Retinal pigment epithelial cell (primary cell): ENCODE results near the gene SLC24A5.

Experiments used
- DNase-seq: peaks from one replicate; pipeline ENCODE4 v3.0.0-alpha.2; 2010; ENCODE audit warnings: low read depth
- H3K4me3 ChIP-seq: 2 replicates; pipeline ENCODE4 v1.5.1; 2011; ENCODE audit warnings: mild to moderate bottlenecking, low read length, control low read depth, moderate library complexity
- TF ChIP-seq, protein P1 (sequence below): conservative IDR thresholded peaks from 2 replicates; pipeline ENCODE4 v1.5.1; 2011; ENCODE audit warnings: low read depth, low read length, control low read depth, inconsistent platforms

SLC24A5 gene

DNA sequence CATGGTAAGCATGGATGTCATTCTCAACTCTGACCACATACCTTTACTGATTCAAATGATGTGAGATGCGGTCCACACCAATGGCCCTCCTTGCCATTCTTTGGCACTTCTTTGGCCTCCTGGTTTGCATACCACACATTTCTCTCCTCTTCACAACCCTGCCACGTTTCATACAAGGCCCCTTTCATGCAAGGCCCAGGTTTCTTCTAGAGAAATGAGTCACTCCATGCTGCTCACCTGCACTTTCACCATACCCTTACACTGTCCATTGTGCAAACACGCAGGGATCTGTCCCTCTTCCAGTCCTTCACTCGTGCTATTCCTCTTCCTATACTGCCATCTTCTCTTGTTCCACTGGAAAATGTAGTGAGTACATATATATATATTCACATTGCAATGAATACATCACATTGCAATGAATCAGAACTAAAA lies 24.4 kb upstream of the SLC24A5 start:
- DNase-seq, result no peak
- TF ChIP-seq, protein P1, sequence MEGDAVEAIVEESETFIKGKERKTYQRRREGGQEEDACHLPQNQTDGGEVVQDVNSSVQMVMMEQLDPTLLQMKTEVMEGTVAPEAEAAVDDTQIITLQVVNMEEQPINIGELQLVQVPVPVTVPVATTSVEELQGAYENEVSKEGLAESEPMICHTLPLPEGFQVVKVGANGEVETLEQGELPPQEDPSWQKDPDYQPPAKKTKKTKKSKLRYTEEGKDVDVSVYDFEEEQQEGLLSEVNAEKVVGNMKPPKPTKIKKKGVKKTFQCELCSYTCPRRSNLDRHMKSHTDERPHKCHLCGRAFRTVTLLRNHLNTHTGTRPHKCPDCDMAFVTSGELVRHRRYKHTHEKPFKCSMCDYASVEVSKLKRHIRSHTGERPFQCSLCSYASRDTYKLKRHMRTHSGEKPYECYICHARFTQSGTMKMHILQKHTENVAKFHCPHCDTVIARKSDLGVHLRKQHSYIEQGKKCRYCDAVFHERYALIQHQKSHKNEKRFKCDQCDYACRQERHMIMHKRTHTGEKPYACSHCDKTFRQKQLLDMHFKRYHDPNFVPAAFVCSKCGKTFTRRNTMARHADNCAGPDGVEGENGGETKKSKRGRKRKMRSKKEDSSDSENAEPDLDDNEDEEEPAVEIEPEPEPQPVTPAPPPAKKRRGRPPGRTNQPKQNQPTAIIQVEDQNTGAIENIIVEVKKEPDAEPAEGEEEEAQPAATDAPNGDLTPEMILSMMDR, result no peak
- H3K4me3 ChIP-seq, result no peak overlapping the region

DNA sequence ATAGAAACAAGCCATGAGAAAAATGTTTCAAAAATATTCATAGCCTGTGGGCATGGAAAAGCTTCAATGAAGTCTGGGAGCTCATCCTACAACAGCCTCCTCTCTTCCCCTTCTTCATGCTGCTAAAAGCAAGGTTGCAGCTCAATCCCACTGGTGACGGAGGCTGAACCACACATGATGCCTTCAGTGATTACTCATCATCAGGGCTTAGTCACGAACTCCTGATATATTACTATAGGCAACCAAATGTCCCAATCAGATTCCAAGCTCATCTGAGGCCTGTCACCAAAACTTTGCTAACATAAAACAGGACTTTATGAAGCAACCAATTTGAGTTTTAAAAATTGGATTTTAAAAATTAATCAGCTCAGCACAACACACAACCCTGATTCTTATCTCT lies 24.0 kb upstream of the SLC24A5 start:
- TF ChIP-seq, protein P1, result no peak
- peak; percentile 56 for DNase-seq
- no peak overlapping the region for H3K4me3 ChIP-seq

DNA sequence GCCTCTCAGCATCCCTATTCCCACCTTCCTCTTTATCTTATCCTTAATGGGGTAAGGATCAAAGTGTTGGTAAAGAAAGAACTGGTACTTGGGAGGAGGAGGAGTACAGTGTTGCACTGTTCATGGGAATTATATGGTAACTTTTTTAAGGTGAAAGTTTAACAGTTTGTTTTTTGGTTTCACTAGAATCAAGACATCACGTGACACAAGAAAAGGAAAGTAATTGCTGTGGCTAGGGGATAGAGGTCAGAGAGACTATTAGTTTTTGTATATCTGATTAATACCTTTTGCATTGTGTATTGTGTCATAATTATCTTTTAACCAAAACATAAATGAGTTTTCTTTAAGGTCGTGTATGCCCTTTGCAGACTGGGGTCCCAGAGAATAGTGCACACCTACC lies 23.5 kb upstream of the SLC24A5 start:
- DNase-seq, result no peak
- TF ChIP-seq, protein P1, result no peak
- H3K4me3 ChIP-seq, result no peak overlapping the region

DNA sequence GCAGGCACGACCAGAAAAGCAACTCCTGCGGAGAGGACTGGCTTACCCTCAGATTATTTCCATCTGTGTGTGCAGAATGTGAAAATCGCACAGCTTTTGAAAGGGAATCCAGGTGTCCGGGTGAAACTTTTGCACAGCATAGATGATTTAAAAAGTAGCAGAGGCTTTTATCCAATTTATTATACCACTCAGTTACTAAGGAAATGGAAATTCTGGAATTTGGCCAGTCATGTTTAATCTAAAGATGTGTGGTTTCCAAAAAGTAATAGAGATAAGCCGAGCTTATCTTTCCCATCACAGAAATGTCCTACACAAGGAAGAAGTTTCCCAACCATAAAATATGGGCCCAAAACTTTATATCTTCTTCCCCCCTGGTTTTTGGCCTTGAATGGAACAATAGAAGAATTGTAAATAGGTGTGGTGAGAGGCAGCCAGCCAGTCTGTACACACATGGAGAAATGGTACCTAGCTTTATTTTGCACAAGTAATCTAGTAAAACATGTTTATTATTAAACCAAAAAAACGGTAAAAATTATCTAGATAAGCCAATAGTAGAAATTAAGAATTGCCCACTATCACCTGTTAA lies 19.3 kb upstream of the SLC24A5 start:
- DNase-seq, result no peak
- H3K4me3 ChIP-seq, result no peak overlapping the region
- TF ChIP-seq, protein P1, result no peak

DNA sequence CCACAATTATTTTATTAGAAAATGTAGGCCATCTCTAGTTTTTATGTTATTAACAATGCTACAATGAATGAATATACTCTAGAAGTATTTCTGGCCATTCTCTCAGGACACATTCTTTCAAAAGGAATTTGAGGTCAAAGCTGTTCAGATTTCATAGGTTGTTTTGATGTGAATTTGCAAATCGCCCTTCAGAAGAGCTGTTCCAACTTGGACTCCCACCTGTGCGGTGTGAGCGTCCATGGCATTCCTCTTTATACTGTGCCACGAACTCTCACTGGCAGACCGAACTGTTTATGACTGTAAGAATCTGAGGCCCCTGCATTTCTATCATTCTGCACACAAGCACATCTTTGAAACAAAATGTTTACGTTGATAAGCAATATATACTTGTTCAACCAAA lies 18.6 kb upstream of the SLC24A5 start:
- TF ChIP-seq, protein P1, result no peak
- no peak overlapping the region for H3K4me3 ChIP-seq
- DNase-seq, result no peak

DNA sequence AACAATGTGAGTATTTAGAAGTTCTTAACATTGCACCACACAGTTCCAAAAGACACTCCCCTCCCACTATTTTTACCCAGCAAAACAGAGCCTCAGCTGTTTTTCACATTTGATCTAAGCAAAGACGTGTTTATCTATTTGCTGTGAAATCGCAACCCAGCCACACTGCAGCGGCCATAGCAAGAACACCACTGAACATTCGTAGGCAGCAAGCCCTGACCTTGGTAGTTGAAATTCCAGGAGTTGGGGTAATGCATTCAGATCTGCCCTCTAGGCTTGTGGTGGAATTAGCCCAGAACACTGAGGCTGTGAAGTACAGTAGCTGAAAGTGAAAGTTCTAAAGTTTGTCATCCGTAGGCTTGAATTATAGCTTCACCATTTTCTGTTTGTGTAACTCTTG lies 17.1 kb upstream of the SLC24A5 start:
- TF ChIP-seq, protein P1, result no peak
- H3K4me3 ChIP-seq, result no peak overlapping the region
- no peak for DNase-seq

DNA sequence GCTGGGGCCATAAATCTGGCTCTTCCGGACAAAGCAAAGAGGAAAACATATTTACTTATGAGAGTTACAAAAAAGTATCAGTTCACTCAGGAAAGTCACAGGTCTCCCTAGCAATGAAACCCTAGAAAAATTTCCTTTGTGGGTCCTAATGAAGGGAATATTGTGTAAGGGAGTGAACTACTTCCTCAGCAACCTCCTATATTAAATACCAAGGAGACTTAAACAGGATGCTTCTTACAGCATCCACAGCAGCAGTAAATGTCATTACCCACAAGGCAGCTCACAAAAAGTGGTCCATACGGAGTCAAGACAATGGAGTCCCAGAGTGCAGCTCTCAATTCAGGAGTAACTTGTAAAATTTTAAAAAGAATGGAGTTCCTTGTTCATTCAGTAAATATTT lies 14.9 kb upstream of the SLC24A5 start:
- no peak overlapping the region for H3K4me3 ChIP-seq
- DNase-seq, result no peak
- TF ChIP-seq, protein P1, result no peak
